HG02642 (cell line): ENCODE measurements around the gene HINT2.

ENCODE experiments used
- ATAC-seq: cut with Tn5 transposase; IDR thresholded peaks from one replicate; pipeline ENCODE4 v1.9.1; 2021; ENCODE audit warnings: mild to moderate bottlenecking; ENCODE audit not compliant: unreplicated experiment, poor library complexity

The HINT2 gene

GRCh38 chr9:35814841-35815543 is at the start of gene HINT2:
Gene HINT2 (minus strand): TSS chr9:35815042. CDS start chr9:35814979, 63 bp downstream.
- ATAC-seq = peak; percentile 79

GRCh38 chr9:35863583-35863982 is 48.7 kb upstream of the HINT2 start:
- ATAC-seq = no peak

- ATAC-seq = no peak
These were observed 47.5 kb upstream of the HINT2 start for GRCh38 chr9:35862328-35862727.

- no peak for ATAC-seq
These were observed 46.5 kb upstream of the HINT2 start for GRCh38 chr9:35861161-35861897.

- no peak for ATAC-seq
These were observed 45.1 kb upstream of the HINT2 start for GRCh38 chr9:35859990-35860339.

GRCh38 chr9:35859310-35859989 is 44.6 kb upstream of the HINT2 start:
- ATAC-seq = no peak

GRCh38 chr9:35858458-35858857 is 43.6 kb upstream of the HINT2 start:
- no peak for ATAC-seq

- ATAC-seq = no peak
These were observed 42.0 kb upstream of the HINT2 start for GRCh38 chr9:35856882-35857281.

- no peak for ATAC-seq
These were observed 41.4 kb upstream of the HINT2 start for GRCh38 chr9:35856206-35856605.

GRCh38 chr9:35854091-35854762 is 39.4 kb upstream of the HINT2 start:
- ATAC-seq = no peak

- ATAC-seq = no peak
These were observed 38.3 kb upstream of the HINT2 start for GRCh38 chr9:35852876-35853865.

GRCh38 chr9:35852267-35852815 is 37.5 kb upstream of the HINT2 start:
- no peak for ATAC-seq

- peak; percentile 91 for ATAC-seq
These were observed 33.1 kb upstream of the HINT2 start for GRCh38 chr9:35847792-35848572.

GRCh38 chr9:35845824-35846771 is 31.3 kb upstream of the HINT2 start:
- ATAC-seq = no peak

GRCh38 chr9:35844628-35845270 is 29.9 kb upstream of the HINT2 start:
- ATAC-seq = no peak

GRCh38 chr9:35842795-35843194 is 28.0 kb upstream of the HINT2 start:
- peak; percentile 67 for ATAC-seq
